Erythroblast (primary cell): ENCODE measurements around the gene CCDC183.

Experiments used
- GATA1 ChIP-seq: IDR thresholded peaks from 2 replicates; pipeline ENCODE4 v1.6.1; 2011; ENCODE audit warnings: low read depth, mild to moderate bottlenecking, control low read depth, low read length, moderate library complexity
- POLR2A ChIP-seq: IDR thresholded peaks from 2 replicates; pipeline ENCODE4 v1.6.1; 2011; ENCODE audit warnings: mild to moderate bottlenecking, low read length

DNA sequence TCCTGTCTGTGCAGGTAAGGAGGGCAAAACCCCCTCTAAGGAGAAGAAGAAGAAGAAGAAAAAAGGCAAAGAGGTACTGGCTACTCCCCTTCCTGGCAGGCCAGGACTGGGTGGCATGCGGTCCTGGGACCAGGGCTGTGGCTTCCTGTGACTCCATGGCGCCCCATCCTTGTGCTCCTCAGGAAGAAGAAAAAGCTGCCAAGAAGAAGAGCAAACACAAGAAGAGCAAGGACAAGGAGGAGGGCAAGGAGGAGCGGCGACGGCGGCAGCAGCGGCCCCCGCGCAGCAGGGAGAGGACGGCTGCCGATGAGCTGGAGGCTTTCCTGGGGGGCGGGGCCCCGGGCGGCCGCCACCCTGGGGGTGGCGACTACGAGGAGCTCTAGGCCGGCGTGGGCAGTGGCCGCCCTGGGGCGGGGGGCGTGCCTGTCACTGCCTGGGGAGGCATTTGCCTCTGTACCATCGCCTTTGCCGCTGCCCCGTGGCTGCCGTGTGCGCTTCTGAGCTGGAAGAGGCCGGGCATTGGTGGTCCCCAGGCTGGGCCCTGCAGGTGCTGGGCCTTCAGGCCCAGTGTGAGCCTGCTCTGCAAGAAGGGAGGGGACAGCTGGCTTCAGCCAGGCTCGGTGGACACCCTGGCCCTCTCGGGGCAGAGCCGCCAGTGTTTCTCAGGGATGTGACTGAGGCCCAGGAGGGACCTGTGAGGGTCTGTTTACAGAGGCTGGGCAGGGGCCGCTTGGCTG is 44.2 kb downstream of the CCDC183 start:
- TF ChIP-seq POLR2A (no peak), GATA1 (no peak)
